ENCODE data around the gene CKS2.

CKS2 gene

DNA sequence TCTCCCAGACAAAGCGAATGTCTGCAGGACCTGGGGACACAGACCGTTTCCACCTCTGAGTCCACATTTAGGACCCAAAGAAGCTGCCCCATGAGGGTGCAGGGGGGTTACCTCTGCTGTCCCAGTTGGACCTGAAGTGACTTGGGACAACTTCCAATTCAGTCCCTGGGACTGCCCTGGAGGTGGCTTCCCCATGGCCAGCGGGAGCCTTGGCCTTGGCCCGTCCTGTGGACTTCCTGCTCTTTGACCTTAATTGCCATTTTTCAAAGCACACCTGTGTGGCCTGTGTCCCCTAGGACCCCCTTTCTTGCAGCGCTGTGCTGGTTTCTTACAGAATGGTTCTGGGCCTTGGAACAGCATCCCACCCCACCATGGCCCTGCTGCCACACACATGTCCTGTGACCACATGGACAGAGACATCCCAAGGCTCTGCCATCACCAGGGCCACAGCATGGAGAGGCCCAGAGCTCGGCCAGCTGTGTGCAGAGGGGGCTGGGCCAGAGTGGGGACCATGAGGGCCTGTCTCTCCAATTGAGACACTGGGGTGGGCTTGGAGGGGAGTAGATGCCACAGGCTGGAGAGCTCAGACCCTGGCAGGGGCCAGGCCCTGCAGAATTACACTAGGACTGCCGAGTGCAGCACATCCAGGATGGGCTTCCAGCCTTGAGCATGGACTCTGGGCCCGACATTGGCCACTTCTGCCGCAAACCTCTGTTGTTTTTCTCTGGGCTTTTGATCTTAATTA is 53.1 kb downstream of the CKS2 start:
- ATAC-seq: no peak
- Mint-ChIP-seq H3K4me3 (no peak overlapping the region), H3K4me1 (peaks cover 28% of the 10 kb centered on the region), H3K27ac (peak overlapping the region; percentile 61), H3K36me3 (peaks cover 51% of the 10 kb centered on the region), H3K9me3 (no peaks in the 10 kb centered on the region)
- DNase-seq (ENCODE audit: low spot score in 2 of 2): no peak

DNA sequence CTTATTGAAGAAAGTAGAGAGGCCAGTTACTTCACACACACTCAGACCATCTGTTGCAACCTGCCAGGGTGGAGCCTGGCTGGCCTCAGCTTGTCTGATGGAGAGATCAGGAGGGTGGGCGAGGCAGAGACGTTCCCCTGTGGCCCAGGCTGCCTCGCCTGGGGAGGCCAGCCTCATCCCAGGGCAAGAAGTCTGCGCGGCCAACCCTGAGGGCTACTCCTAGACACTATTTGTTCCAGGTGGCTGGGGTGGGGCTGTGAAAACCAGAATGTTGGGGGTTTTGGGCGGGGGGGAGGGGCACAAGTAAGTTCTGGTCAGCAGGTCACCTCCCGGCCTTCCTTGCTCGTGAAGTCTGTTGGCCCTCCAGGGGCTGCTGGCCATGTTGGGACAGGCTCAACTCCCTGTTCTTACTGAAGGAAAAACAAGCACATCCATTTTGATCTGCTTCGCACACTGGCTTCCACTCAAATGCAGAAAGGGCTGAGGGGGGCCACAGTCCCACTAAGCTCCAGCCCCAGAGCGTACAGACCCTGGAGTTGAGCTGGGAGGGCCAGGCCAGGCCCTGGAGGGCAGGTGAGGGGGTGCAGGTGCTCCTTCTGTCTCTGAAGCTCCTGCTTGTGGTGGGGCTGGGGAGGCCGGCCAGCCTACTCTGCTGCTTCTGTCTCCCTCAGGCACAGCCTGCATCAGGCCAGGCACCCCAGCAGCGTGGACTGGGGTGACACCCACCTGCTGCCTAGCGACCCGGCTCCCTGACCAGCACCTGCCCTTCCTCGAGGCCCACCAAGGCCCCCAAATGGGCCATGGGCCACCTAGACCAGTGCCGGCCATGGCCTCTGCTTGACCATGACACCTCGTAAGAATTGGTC is 53.9 kb downstream of the CKS2 start:
- no peak for ATAC-seq
- Mint-ChIP-seq H3K4me3 (no peak overlapping the region), H3K4me1 (peaks cover 26% of the 10 kb centered on the region), H3K27ac (peak overlapping the region; percentile 61), H3K9me3 (no peaks in the 10 kb centered on the region), H3K36me3 (peaks cover 43% of the 10 kb centered on the region)
- no peak for DNase-seq (ENCODE audit: low spot score in 2 of 2)

DNA sequence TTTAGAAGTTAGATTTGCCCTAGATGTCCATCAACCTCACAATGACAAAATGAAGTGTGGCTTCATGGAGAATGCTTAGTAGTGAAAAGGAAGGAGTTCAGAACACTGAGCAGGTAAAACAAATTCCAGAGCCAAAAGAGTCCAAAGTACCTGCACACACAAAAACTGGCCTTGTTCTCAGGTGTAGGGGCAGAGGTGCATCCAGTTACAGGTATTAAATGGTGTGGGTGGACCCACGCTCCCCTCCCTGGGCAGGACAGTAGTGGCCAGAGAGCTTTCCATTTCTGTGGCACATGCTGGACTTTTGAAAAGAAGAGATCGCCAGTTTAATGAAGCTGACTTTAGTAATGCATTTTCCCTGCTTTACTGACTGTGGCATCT is 54.5 kb downstream of the CKS2 start:
- Mint-ChIP-seq H3K4me3 (no peak overlapping the region), H3K4me1 (peaks cover 22% of the 10 kb centered on the region), H3K9me3 (no peaks in the 10 kb centered on the region), H3K27ac (peak overlapping the region; percentile 61), H3K36me3 (peaks cover 37% of the 10 kb centered on the region)
- DNase-seq (ENCODE audit: low spot score in 2 of 2) (no peak), ATAC-seq (no peak)

All from stimulated activated effector memory CD8-positive, alpha-beta T cell treated with anti-CD3 and anti-CD28 coated beads, Interleukin-12 subunit alpha, Interleukin-12 subunit beta, amount 100 ng/mL, for 72 hours (primary cell).